ENCODE data around the gene AP3D1.

AP3D1 gene

DNA sequence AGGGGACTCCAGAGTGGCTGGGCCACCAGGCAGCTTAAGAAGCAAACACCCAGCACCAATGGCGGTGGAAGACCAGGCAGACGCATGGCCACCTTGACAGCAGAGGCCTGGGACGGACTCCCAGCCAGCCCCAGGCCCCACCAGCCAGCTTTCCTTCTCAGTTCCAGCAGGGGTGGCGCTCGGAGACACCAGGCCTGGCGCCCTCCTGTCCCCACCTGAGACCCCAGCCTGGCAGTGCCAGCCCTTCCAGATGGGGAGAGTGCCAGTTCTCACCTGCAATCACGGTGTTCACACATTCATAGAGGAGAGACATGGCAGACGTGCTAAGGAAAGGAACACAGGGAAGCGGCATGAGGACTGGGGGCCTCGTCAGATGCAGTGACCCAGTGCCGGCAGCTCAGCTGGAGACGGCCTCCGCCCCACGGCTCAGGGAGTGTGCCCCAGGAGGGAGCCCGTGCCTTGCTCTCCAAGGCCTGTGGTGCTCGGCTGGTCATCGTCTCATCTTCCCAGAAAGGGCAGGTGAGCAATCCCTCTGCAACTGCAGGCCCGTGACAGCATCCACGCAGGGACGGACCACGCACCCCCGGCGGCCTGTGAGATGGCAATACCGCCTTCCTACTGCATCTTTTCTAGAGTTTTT, 24.4 kb downstream of the AP3D1 start:
- no peak for DNase-seq (ENCODE audit: low spot score)

GRCh38 chr19:2123682-2124387, 27.5 kb downstream of the AP3D1 start:
- no peak for DNase-seq (ENCODE audit: low spot score)

- DNase-seq (ENCODE audit: low spot score), result no peak
Observed at GRCh38 chr19:2122982-2123381, 28.4 kb downstream of the AP3D1 start.

GRCh38 chr19:2122251-2122650, 29.1 kb downstream of the AP3D1 start:
- no peak for DNase-seq (ENCODE audit: low spot score)

GRCh38 chr19:2121416-2122051, 29.8 kb downstream of the AP3D1 start:
- DNase-seq (ENCODE audit: low spot score), result no peak

GRCh38 chr19:2120821-2121220, 30.5 kb downstream of the AP3D1 start:
- no peak for DNase-seq (ENCODE audit: low spot score)

GRCh38 chr19:2119921-2120785, 31.2 kb downstream of the AP3D1 start:
- no peak for DNase-seq (ENCODE audit: low spot score)

GRCh38 chr19:2118438-2118837, 32.9 kb downstream of the AP3D1 start:
- DNase-seq (ENCODE audit: low spot score), result no peak

DNA sequence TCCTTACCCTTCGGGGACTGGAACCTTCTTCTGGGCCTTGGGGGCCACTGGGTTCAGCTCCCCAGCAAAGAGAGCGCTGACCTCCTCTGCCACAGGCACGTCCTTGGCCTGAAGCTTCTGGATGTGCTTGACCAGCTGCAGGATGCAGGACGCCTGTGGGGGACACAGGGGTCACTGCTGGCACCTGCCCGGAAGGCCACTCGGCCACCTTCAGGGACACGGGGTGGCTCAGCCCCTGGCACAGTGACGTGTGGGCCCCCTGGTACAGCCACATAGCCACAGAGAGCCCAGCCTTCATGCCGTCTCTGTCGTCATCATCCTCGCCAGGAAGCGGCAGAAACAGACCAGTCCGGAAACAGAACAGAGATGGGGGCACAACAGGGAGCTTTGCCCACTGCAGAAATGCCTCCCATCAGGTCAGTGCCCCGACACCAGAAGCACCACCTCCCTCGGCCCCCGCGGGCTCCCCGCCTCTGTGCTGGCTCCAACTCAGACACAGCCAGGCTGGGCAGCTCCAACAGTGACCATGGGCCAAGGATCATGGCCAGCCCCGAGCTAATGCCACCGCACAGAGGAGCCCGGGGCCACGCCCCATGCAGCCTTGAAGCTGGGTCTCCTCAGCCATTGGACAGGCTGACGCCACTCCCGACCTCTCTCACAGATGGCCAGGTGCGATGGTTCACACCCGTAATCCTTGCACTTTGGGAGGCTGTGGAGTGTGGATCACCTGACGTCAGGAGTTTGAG, 34.0 kb downstream of the AP3D1 start:
- DNase-seq (ENCODE audit: low spot score), result no peak

GRCh38 chr19:2116507-2116906, 34.9 kb downstream of the AP3D1 start:
- DNase-seq (ENCODE audit: low spot score), result no peak

DNA sequence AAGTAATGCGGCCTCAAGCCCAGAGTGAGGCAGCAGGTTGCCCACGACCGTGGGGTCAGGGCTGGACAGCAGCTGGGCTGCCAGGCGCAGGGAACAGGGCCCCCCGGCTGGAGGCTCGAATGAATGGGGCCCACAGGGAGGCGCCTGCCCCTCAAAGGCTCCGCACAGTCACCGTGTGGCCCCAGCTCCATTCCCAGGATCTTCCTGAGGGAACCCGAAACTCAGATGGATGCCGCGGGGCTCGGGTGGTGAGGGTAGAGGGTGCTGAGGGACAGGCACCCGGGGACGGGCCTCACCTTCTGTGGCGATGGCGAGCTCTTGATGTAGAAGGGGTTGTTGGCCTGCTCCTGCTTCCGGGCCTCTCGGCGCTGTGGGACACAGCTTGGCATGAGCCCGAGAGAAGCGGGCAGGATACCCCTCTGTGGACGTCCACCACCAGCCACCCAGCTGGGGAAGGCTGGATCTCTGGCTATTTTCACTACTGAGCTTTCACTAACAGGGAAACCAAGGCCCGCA, 35.4 kb downstream of the AP3D1 start:
- DNase-seq (ENCODE audit: low spot score), result no peak

GRCh38 chr19:2115324-2115723, 36.0 kb downstream of the AP3D1 start:
- DNase-seq (ENCODE audit: low spot score), result no peak

DNA sequence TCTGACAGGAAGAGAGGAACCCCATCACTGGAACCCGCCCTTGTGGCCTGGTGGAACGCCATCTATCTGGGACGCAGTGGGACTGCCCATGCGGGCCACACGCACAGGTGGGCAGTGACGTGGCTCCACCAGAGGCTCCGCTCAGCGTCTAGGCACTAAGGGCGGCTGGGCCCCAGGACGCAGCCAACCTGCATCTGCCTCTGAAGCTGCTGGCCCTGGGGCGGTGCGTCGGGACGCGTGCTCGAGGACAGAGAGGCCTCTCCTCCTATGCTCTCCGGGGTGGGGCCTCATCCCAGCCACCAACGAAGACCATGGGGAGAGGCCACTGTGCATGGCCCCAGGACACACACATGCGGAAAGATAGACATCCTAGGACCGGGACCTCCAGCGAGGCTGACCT, 36.5 kb downstream of the AP3D1 start:
- DNase-seq (ENCODE audit: low spot score), result no peak

DNA sequence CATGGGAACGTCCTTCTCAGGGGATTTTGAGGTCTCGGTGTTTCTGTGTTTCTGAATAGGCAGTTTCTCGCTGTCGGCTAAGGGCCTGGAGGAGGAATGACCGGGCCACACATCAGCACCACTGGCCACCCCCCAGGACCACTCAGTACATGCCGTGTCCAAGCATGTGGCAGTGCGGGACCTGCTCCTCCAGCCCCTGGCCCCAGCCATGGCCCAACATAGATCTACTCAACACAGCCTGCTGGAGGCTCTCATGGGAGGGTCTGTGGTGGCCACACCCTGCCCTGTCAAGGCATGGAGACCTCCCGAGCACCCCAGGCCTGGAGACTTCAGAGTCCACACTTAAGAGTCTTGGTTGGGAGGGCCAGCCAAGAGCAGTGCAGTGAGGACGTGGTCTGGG, 37.1 kb downstream of the AP3D1 start:
- DNase-seq (ENCODE audit: low spot score), result no peak

DNA sequence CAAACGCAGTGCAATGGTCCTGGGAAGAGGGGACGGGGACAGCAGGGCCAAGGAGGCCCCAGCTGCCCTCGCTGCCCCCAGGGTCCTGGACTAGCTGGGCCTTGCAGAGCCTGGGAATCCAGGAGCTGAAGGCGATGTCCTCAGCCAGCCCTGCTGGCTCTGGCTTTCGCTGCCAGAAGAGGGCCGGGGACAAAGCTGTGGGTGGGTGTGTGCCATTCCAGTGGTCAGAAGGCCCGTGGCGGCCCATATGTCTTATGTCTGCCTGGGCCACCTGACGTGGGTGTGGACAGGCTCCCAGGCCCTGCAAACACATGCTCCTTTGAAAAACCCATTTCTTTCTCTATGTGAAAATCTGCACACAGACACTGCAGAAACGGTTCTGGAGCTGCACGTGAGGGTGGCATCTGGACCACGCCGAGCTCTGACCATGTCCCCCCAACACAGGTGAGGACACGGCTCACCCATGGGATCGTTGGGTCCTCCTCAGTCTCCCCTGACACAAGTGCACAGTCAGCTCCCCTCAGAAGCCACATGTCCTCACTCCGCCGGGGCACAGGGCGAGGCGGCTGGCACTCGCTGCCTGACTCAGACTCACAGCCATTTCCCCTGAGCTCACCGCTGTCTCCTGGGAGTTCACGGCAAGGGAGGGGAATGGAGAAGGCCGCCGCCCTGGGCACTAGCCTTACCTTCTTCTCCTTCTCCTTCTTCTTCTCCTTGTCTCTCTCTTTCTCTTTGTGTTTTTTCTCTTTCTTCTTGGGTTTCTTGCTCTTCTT, 37.7 kb downstream of the AP3D1 start:
- DNase-seq (ENCODE audit: low spot score), result no peak

DNA sequence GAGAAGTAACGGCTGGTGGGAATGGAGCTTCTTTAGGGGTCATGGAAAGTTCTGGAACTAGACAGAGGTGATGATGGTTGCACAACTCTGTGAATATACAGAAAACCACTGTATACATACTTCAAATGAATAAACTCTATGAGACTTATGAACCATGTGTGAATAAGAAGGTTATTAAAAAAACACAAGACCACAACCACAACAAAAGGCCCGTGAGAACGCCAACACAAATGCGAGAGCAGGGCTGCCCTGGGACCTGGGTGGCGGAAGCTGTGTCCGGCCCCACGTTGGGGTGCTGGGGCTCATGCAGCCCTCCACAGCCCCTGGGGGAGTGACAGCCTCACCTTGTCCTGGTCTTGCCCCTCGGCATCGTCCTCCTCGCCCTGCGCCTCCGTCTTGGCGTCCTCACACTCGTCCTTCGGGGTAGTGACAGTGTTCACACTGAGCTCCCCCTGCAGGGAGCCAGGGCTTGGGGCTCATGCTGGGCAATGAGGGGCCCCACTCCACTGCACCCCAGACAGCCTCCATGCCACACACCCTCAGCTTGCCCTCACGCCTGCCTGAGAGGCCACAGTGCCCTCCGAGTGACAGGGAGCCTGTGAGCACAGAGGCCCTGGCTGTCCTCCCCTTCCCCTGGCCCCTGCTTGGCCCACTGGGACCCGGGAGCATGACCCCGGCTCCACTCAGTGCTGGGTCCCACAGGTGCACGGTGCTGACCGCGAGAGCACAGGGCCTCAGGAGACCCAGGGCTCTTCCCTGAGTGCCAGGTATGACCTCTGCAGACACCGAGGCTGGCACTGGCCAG, 38.6 kb downstream of the AP3D1 start:
- no peak for DNase-seq (ENCODE audit: low spot score)

DNA sequence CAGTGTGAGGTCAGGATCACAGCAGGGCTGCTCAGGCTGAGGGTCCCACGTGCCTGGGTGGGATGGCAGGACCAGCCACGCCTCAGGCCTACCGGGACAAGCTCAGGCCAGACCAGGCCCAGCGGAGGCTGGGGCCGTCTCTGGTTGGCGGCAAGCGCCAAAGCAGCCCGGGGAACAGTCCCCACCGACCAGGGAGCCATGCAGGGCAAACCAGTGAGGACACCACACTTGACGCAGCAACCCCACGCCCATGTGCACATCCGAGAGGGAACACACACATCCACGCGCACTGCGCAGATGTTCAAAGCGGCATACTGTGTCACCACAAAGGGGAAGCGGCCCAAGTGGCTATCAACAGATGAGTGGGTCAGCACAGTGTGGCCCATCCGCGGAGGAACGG, 39.5 kb downstream of the AP3D1 start:
- no peak for DNase-seq (ENCODE audit: low spot score)

GRCh38 chr19:2111425-2111824, 39.9 kb downstream of the AP3D1 start:
- DNase-seq (ENCODE audit: low spot score), result no peak

- no peak for DNase-seq (ENCODE audit: low spot score)
Observed at GRCh38 chr19:2110822-2111221, 40.5 kb downstream of the AP3D1 start.
